ENCODE data around the gene GLRA2. TPM values are rescaled to one million over a fixed set of nuclear protein-coding genes. Genes with fewer than 3 reads are reported as not detected.
"Not testable (repeated sequence)": the region's sequence is repeated elsewhere in the genome, so short reads cannot be mapped to it uniquely, and the experiment has no call there.

GLRA2 gene
- total RNA-seq, 1 donor from 2014 or later, result not detected

DNA sequence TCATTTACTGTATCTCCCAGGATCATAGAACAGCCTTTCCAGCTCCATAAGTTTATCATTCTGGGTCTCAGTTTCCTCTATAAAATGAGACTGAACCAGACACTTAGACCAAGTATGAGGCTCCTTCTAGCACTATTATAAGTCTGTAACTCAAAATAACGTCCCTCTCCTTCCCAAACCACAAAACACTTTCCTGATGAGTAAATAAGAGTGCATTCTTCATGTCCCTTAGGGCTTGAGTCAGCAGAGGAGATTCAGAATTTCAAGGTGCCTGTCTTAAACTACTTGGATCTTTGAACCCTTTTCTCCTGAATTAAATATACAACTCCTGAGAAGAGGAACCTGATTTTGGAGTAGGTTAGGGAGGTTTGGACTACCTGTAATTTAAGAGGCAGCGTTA is 62.6 kb downstream of the GLRA2 start:
- no peak for DNase-seq (ENCODE audit: low read depth in 2 of 2)

- DNase-seq (ENCODE audit: low read depth in 2 of 2), result no peak
Observed at GRCh38 chrX:14594521-14594920, 65.2 kb downstream of the GLRA2 start.

- DNase-seq (ENCODE audit: low read depth in 2 of 2), result no peak
Observed at GRCh38 chrX:14598330-14598729, 69.0 kb downstream of the GLRA2 start.

- no peak for DNase-seq (ENCODE audit: low read depth in 2 of 2)
Observed at GRCh38 chrX:14607446-14607985, 78.2 kb downstream of the GLRA2 start.

GRCh38 chrX:14612450-14612849 is 83.1 kb downstream of the GLRA2 start:
- DNase-seq (ENCODE audit: low read depth in 2 of 2), result not testable (repeated sequence)

DNA sequence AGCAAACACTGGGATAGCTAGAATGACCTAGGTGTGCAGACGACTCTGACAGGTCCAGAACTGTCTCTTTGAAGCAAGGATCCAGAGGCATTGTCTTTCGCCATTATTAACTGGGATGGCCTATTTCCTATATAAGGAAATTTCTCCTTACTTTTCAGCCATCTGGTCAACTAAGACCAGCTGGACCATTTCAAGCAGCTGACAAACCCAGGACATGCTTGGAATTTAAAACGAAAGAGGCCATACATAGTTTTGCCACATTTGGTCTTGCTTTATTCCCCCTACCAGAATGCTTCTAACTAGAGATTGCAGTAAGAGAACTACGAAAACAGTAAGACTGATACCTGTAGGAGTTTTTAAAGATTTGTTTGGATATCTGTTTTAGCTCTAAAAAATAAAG is 87.0 kb downstream of the GLRA2 start:
- DNase-seq (ENCODE audit: low read depth in 2 of 2), result no peak

DNA sequence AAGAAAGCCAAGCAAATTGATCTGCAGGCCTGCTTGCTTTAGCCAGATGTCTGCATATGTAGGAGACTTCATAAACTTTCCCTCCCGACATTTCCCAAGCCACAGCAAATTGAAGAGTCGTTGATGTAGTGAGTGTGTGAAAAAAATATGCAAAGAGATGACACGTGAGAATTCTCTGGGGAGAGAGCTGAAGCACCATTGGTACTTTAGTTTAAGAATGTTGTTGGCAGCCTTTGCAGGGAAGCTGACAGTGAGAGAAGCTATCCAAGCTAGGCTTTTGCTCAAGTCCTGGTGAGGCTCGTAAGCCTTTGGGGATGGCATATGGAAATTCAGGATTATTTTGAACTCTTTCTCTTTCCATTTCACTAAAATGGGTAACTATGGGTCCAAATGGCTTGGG is 87.5 kb downstream of the GLRA2 start:
- DNase-seq (ENCODE audit: low read depth in 2 of 2), result no peak

GRCh38 chrX:14618177-14618965 is 89.0 kb downstream of the GLRA2 start:
- no peak for DNase-seq (ENCODE audit: low read depth in 2 of 2)

DNA sequence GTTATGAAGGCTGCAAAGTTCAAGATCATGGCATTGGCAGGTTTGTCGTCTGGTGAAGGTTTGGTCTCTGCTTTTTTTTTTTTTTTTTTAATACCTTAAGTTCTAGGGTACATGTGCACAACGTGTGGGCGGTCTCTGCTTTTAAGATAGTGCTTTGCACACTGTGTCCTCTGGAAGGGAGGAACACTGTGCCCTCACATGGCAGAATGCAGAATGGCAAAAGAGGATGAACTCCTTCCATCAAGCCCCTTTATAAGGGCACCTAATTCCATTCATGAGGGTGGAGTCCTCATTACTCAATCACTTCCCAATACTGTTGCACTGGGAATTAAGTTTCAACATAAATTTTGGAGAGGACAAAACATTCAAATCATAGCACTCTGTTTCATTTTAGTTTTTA is 101.4 kb downstream of the GLRA2 start:
- no peak for DNase-seq (ENCODE audit: low read depth in 2 of 2)

DNA sequence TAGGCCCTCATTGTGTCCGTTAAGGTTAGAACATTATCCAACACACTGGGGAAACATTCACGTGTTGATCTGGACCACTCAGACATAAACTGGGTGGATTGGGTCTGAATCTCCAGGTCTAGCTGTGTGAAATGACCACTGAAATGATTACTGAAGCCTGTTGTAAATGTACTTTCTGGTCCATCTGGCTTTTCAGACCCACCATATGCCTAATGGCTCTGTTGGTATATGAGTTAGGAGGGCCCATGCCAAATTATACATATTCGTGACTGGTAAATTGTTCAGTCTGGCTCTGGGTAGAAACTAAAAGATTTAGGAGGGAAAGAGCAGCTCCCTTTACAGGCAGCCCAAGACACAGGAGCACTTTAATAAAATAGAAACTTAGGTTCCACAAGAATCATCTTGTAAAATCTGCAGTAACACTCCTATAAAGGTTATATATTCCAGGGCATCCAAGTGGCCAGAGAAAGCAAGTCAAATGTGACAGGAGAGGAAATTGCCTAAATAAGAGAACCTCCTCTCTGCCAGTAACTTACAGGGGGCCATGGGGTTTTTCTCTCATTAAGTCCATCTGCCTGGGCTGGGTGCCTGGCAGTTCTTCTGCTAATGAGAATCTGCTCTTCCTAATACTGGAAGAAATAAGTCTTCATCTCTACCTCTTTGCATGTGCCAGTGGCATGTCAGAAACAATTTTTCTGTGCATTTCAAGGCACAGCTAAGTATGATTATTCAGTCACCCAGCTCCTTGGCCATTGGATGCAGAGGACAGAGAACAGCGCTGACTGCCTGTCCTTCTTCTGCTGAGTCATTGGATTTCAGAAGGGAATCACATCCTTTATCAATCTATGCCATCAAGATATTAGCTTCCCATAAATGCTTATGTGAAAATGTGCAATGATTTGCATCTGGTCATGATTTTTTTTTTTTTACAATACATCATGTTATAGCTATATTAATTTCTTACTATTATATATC is 112.6 kb downstream of the GLRA2 start:
- DNase-seq (ENCODE audit: low read depth in 2 of 2), result no peak

- DNase-seq (ENCODE audit: low read depth in 2 of 2), result no peak
Observed at GRCh38 chrX:14660970-14661369, 131.6 kb downstream of the GLRA2 start.

DNA sequence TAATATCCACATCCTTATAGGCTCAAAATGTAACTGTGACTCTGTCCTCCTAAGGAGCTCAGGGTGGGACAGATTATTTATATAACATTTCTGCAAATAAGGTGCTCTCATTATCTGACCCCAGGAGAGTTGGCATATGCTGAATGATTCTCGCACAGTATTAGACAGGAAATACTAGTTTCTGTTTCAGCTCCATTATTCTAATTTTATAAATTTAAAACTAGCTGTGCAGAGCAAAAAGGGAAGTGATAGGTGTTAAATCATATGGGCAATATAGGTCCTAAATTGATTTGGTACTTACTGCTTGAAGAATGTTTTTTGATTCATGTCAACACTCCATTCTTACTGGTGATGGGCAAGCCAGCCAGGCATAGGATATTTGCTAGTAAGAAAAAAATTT is 141.5 kb downstream of the GLRA2 start:
- no peak for DNase-seq (ENCODE audit: low read depth in 2 of 2)

DNA sequence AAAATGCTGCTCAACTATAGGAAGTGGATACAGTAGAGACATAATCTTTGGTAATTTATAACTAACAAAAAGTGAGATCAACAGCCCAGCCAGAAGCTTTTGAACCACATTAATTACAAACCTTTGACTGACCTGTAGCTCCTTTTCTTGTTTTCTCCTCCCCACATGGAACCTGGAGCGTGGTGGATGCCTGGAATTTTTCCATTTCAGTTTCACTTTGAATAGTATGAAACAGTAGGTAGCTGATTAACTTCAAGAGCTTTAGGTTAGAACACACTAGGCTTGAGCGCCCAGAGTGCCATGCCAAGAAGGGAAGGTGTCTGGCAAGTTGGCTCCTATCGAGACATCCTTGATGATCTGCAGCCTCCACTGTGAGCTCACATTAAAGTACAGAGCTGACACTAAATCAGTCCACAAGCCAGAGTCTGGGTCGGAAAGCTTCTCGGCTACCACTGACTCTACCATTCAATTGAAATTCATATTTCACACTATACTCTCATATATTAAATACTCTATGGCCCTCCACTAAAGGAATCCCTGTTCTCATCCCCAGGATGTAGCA is 143.4 kb downstream of the GLRA2 start:
- DNase-seq (ENCODE audit: low read depth in 2 of 2), result no peak

GRCh38 chrX:14673236-14673635 is 143.9 kb downstream of the GLRA2 start:
- DNase-seq (ENCODE audit: low read depth in 2 of 2), result peak in 1 of 2 donors; percentile 5

DNA sequence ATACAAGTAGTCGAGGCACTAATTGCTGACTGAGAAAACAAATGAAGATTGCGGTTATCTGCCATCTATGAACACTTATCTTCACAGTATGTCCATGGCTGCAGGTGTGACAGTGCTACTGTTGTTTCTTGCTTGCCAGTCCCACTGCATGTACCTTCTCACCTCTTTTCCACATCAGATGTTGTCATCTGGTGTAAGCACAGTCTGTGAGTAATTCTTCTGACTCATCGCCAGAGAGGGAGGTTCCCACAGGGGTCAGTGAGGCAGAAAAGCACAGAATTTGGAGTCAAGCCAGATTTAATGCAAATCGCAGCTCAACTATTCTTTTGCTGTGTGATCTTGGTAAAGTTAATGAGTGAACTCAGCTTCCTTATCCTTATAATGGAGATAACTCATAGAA is 144.4 kb downstream of the GLRA2 start:
- DNase-seq (ENCODE audit: low read depth in 2 of 2), result peak; percentile 31 to 85

- DNase-seq (ENCODE audit: low read depth in 2 of 2), result no peak
Observed at GRCh38 chrX:14675500-14675899, 146.2 kb downstream of the GLRA2 start.

- DNase-seq (ENCODE audit: low read depth in 2 of 2), result peak in 1 of 2 donors; percentile 40
Observed at GRCh38 chrX:14676431-14676830, 147.1 kb downstream of the GLRA2 start.

- not testable (repeated sequence) for DNase-seq (ENCODE audit: low read depth in 2 of 2)
Observed at GRCh38 chrX:14688331-14688730, 159.0 kb downstream of the GLRA2 start.

DNA sequence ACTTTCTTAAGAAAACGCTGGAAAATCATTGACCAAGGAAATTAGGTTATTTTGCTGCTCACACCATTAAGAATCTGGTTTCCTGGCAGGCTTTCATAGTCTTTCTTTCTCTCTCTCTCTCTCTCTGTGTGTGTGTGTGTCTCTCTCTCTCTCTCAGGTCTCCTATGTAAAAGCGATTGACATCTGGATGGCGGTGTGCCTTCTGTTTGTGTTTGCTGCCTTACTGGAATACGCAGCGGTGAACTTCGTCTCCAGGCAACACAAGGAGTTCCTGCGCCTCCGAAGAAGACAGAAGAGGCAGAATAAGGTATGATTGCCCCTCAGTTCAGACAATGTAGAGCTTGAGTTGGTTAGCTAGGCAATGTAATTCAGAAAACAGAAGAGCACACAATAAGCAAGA is 161.2 kb downstream of the GLRA2 start:
- DNase-seq (ENCODE audit: low read depth in 2 of 2), result no peak

- DNase-seq (ENCODE audit: low read depth in 2 of 2), result no peak
Observed at GRCh38 chrX:14694611-14695010, 165.3 kb downstream of the GLRA2 start.

DNA sequence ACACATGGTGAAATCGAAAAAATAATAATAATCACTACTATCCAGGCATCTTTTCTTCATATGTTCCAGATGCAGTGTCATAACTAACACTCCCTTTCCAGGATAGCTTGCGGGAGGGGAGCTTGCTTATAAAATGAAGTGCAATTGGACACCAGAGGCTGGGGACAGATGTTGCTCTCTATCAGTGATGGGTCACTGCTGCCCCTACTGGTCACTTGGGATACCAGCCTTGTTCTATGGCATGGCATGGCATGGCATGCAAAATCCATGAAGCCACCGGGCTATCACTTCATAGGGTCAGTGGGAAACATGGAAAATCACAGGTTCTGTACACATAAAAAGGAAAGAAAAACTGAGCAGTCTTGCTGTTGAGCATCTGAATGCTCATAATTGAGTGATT is 168.1 kb downstream of the GLRA2 start:
- DNase-seq (ENCODE audit: low read depth in 2 of 2), result peak; percentile 20 to 33

DNA sequence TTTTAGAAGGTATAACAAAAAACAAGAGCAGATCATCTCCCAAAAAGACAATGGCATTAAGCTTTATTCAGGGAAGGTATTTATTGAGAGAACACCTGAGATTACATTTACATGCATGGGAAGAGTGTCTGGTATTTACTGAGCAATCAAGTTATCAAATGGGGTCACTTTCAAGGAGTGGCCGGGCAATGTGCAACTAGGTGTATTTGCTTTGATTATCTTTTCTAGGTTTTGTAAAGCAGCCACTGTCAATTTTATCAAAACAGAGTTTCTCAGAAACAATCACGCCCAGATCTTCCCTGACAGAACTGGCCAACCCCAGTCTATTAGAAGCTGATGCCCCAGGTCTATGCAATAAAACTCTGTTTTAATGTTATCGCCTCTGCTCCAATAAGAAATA is 169.5 kb downstream of the GLRA2 start:
- DNase-seq (ENCODE audit: low read depth in 2 of 2), result no peak

Data from lung microvascular endothelial cell (primary cell).